ENCODE measurements around the gene CASD1.

CASD1 gene

GRCh38 chr7:94576316-94576715, 66.7 kb downstream of the CASD1 start:
- TF ChIP-seq SNAI2 (CRISPR knock-in tag; IDR thresholded peaks at IDR 0.05) (no peak), TOX (CRISPR knock-in tag; IDR thresholded peaks at IDR 0.05; ENCODE audit: borderline replicate concordance) (no peak)
- ATAC-seq, result no peak

DNA sequence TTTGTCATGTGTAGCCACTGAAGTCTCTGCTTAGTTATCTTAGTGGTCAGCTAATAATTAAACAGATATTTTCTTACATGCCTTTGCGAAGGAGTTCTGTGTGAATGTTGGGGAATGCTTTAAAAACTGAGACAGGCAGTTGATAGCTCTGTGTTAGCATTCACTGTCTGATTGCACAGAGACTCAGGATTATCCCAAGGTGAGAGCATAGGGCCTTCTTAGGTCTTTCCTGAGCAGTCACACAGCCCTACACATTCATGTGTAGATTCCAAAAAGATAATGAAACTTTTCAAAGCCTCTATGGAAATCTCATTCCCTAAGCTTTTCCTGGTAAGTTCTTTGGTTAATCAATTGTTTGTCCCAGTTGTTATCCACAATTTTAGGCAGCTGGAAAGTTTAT, 67.7 kb downstream of the CASD1 start:
- ATAC-seq, result no peak
- TF ChIP-seq CSDC2 (CRISPR knock-in tag; IDR thresholded peaks at IDR 0.05) (no peak), ZNF8 (CRISPR knock-in tag; IDR thresholded peaks at IDR 0.05) (no peak), ZNF70 (CRISPR knock-in tag; IDR thresholded peaks at IDR 0.05) (no peak), GLIS3 (CRISPR knock-in tag; IDR thresholded peaks at IDR 0.05) (no peak), ZNF565 (CRISPR knock-in tag; conservative IDR thresholded peaks at IDR 0.05; ENCODE audit: low read depth) (no peak), ZFP3 (CRISPR knock-in tag; IDR thresholded peaks at IDR 0.05) (no peak)

DNA sequence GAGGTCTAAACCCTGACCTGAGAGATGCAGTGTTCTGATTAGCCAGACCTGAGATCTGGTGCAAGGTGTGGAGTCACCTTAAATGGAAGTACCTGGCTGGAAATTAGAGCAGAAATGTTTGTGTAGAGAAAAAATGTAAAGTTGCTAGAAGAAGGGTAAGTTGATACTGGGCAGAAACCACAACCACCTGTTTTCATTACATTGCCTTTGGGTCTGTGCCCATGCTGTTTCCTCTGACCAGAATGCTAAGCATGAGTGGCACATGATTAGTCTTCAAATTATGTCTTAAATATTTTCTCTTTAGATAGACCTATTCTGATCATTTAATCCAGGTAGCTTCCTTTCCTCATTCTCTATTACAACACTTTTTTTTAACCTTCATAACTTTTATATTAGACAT, 69.0 kb downstream of the CASD1 start:
- TF ChIP-seq PATZ1 (CRISPR knock-in tag; IDR thresholded peaks at IDR 0.05; ENCODE audit: borderline replicate concordance), result no peak
- no peak for TF ChIP-seq CSRNP3 (CRISPR knock-in tag; IDR thresholded peaks at IDR 0.05)
- no peak for TF ChIP-seq ZNF565 (CRISPR knock-in tag; conservative IDR thresholded peaks at IDR 0.05; ENCODE audit: low read depth)
- no peak for TF ChIP-seq ISL1 (CRISPR knock-in tag; IDR thresholded peaks at IDR 0.05)
- no peak for ATAC-seq

DNA sequence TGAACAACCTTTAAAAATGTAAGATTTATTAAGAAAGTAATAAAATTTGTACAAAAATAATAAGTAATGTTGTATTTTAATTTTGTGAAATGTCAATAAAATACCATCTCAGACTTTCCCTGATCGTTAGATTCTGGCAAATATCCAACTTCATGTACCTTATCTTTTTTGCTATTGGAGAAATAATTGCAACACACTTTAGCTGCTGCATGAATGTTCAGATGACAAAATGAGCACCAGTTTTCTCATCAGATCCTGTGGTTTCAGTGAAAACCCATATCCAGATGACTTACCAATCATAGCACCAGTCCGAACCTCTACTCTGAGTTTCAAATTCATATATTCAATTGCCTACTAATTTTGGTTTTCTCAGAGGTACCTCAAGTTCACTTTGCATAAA, 69.9 kb downstream of the CASD1 start:
- no peak for ATAC-seq
- TF ChIP-seq ZNF8 (CRISPR knock-in tag; IDR thresholded peaks at IDR 0.05) (no peak), TCF4 (CRISPR knock-in tag; IDR thresholded peaks at IDR 0.05; ENCODE audit: borderline replicate concordance) (no peak), PPARA (CRISPR knock-in tag; IDR thresholded peaks at IDR 0.05; ENCODE audit: borderline replicate concordance) (no peak), CREB5 (CRISPR knock-in tag; IDR thresholded peaks at IDR 0.05; ENCODE audit: low read depth) (no peak), POU6F1 (CRISPR knock-in tag; IDR thresholded peaks at IDR 0.05; ENCODE audit: borderline replicate concordance, low read depth) (no peak), PATZ1 (CRISPR knock-in tag; IDR thresholded peaks at IDR 0.05; ENCODE audit: borderline replicate concordance) (no peak), ZC3H10 (CRISPR knock-in tag; IDR thresholded peaks at IDR 0.05) (no peak), TOX (CRISPR knock-in tag; IDR thresholded peaks at IDR 0.05; ENCODE audit: borderline replicate concordance) (no peak), CSRNP3 (CRISPR knock-in tag; IDR thresholded peaks at IDR 0.05) (no peak), ISL1 (CRISPR knock-in tag; IDR thresholded peaks at IDR 0.05) (no peak), BACH2 (CRISPR knock-in tag; IDR thresholded peaks at IDR 0.05; ENCODE audit: borderline replicate concordance) (no peak), ZNF565 (CRISPR knock-in tag; conservative IDR thresholded peaks at IDR 0.05; ENCODE audit: low read depth) (no peak), SNAI2 (CRISPR knock-in tag; IDR thresholded peaks at IDR 0.05) (no peak), OSR1 (CRISPR knock-in tag; IDR thresholded peaks at IDR 0.05) (no peak), TSHZ2 (CRISPR knock-in tag; IDR thresholded peaks at IDR 0.05) (no peak), ZFP30 (CRISPR knock-in tag; IDR thresholded peaks at IDR 0.05) (no peak)
